Measurements from ENCODE around the gene EXD2.

DNA sequence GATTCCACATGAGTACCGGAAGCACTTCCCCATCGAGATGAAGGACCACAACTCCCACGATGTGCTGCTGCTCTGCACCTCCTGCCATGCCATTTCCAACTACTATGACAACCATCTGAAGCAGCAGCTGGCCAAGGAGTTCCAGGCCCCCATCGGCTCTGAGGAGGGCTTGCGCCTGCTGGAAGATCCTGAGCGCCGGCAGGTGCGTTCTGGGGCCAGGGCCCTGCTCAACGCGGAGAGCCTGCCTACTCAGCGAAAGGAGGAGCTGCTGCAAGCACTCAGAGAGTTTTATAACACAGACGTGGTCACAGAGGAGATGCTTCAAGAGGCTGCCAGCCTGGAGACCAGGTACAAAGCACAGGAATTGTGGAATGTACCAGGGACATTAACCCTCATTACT, 46.3 kb downstream of the EXD2 start:
- TF ChIP-seq POLR2AphosphoS5 (IDR thresholded peaks at IDR 0.05; ENCODE audit: low read depth, low read length) (no peak), TAF1 (IDR thresholded peaks at IDR 0.05; ENCODE audit: low read depth, low read length) (no peak)
